ENCODE measurements around the gene KCNT2. TPM values are rescaled to one million over a fixed set of nuclear protein-coding genes. Genes with fewer than 3 reads are reported as not detected.

The KCNT2 gene
- total RNA-seq, 5 donors from 2014 or later (not counting 1 experiment from before 2014, with no cell fraction given) = 0.07 TPM; not detected in 4

- H3K9me3 Mint-ChIP-seq = no peaks in the 10 kb centered on the region
- no peaks in the 10 kb centered on the region for H3K4me1 Mint-ChIP-seq
- Histone ChIP-seq H3K4me1 (ENCODE audit: control insufficient read depth in 1 of 2, extremely low read depth in 1 of 2, insufficient read depth in 2 of 2, low read length in 2 of 2) (no peaks in the 10 kb centered on the region), H3K27me3 (replicated peaks in 1 of 2; ENCODE audit: control insufficient read depth in 2 of 2, extremely low read depth in 1 of 2, insufficient read depth in 2 of 2, low read length in 1 of 2) (no peaks in the 10 kb centered on the region), H3K4me3 (ENCODE audit: control insufficient read depth in 1 of 2, extremely low read depth in 1 of 2, low read length in 1 of 2) (no peak overlapping the region), H3K27ac (ENCODE audit: low read length) (no peak overlapping the region), H3K9me3 (no peaks in the 10 kb centered on the region), H3K36me3 (ENCODE audit: control insufficient read depth in 2 of 2, extremely low read depth in 1 of 2, insufficient read depth in 1 of 2, low read length in 1 of 2) (no peaks in the 10 kb centered on the region)
- H3K27ac Mint-ChIP-seq = no peak overlapping the region
- no peak for DNase-seq
- no peaks in the 10 kb centered on the region for H3K36me3 Mint-ChIP-seq
- ChIA-PET POLR2A (interaction anchor here in 1 of 2 donors (0.6 kb wide), 1 partner anchor 163 kb away, joined by 3 read pairs; no protein-coding TSS in a partner anchor), CTCF (no interaction called here)
- H3K27me3 Mint-ChIP-seq = no peaks in the 10 kb centered on the region
- ATAC-seq (replicated peaks in 1 of 4) = no peak
- no peak overlapping the region for H3K4me3 Mint-ChIP-seq
- no CpG with 5 or more reads among the region's 5 CpGs for WGBS (ENCODE audit: insufficient coverage)
Observed at GRCh38 chr1:196494766-196495165, 113.5 kb downstream of the KCNT2 start.

DNA sequence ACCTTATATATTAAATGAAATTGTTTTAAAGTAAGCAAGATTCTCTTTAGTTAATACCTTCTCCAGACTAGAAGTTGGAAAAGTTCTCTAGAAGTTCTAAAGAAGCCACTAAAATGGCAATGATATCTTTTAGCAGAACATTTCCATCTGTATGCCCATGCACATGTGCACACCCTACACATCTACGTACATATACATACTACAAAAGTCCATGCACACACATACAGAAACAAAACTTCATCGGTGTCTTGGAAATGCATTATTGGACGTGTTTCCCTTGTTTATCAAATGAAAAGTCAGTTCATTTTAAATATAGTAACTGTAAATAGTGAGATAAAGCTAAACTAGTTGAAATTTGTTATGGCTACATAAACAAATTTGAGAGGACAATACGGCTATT is 114.4 kb downstream of the KCNT2 start:
- H3K4me3 Mint-ChIP-seq = no peak overlapping the region
- CTCF ChIA-PET = no interaction called here
- 67% methylated on average over 1 of the region's 4 CpGs for WGBS (ENCODE audit: insufficient coverage)

GRCh38 chr1:196488579-196488978 is 119.7 kb downstream of the KCNT2 start:
- ChIA-PET POLR2A (no interaction called here), CTCF (no interaction called here)
- no peak overlapping the region for H3K4me3 Mint-ChIP-seq
- Histone ChIP-seq H3K4me3 (ENCODE audit: control insufficient read depth in 1 of 2, extremely low read depth in 1 of 2, low read length in 1 of 2) (no peak overlapping the region), H3K9me3 (no peaks in the 10 kb centered on the region), H3K27me3 (replicated peaks in 1 of 2; ENCODE audit: control insufficient read depth in 2 of 2, extremely low read depth in 1 of 2, insufficient read depth in 2 of 2, low read length in 1 of 2) (no peaks in the 10 kb centered on the region), H3K36me3 (ENCODE audit: control insufficient read depth in 2 of 2, extremely low read depth in 1 of 2, insufficient read depth in 1 of 2, low read length in 1 of 2) (no peaks in the 10 kb centered on the region), H3K27ac (ENCODE audit: low read length) (no peak overlapping the region), H3K4me1 (ENCODE audit: control insufficient read depth in 1 of 2, extremely low read depth in 1 of 2, insufficient read depth in 2 of 2, low read length in 2 of 2) (no peaks in the 10 kb centered on the region)
- peaks cover 0 to 7% (median 1%) of the 10 kb centered on the region in 3 donors for H3K9me3 Mint-ChIP-seq
- H3K36me3 Mint-ChIP-seq = no peaks in the 10 kb centered on the region
- H3K27me3 Mint-ChIP-seq = no peaks in the 10 kb centered on the region
- ATAC-seq (replicated peaks in 1 of 4) (no peak), DNase-seq (no peak)
- no peaks in the 10 kb centered on the region for H3K4me1 Mint-ChIP-seq
- no peak overlapping the region for H3K27ac Mint-ChIP-seq

More for the DNA sequence above, 114.4 kb downstream of the KCNT2 start:
- ATAC-seq (replicated peaks in 1 of 4) = no peak
- Histone ChIP-seq H3K4me3 (ENCODE audit: control insufficient read depth in 1 of 2, extremely low read depth in 1 of 2, low read length in 1 of 2) (no peak overlapping the region), H3K4me1 (ENCODE audit: control insufficient read depth in 1 of 2, extremely low read depth in 1 of 2, insufficient read depth in 2 of 2, low read length in 2 of 2) (no peaks in the 10 kb centered on the region), H3K27me3 (replicated peaks in 1 of 2; ENCODE audit: control insufficient read depth in 2 of 2, extremely low read depth in 1 of 2, insufficient read depth in 2 of 2, low read length in 1 of 2) (no peaks in the 10 kb centered on the region), H3K27ac (ENCODE audit: low read length) (no peak overlapping the region), H3K36me3 (ENCODE audit: control insufficient read depth in 2 of 2, extremely low read depth in 1 of 2, insufficient read depth in 1 of 2, low read length in 1 of 2) (no peaks in the 10 kb centered on the region), H3K9me3 (no peaks in the 10 kb centered on the region)
- Mint-ChIP-seq H3K27ac (no peak overlapping the region), H3K9me3 (no peaks in the 10 kb centered on the region), H3K27me3 (no peaks in the 10 kb centered on the region), H3K4me1 (no peaks in the 10 kb centered on the region), H3K36me3 (no peaks in the 10 kb centered on the region)
- POLR2A ChIA-PET = no interaction called here
- no peak for DNase-seq

GRCh38 chr1:196486346-196486745 is 121.9 kb downstream of the KCNT2 start:
- no peak overlapping the region for H3K27ac Mint-ChIP-seq
- Histone ChIP-seq H3K4me1 (ENCODE audit: control insufficient read depth in 1 of 2, extremely low read depth in 1 of 2, insufficient read depth in 2 of 2, low read length in 2 of 2) (no peaks in the 10 kb centered on the region), H3K27ac (ENCODE audit: low read length) (no peak overlapping the region), H3K9me3 (no peaks in the 10 kb centered on the region), H3K4me3 (ENCODE audit: control insufficient read depth in 1 of 2, extremely low read depth in 1 of 2, low read length in 1 of 2) (no peak overlapping the region), H3K27me3 (replicated peaks in 1 of 2; ENCODE audit: control insufficient read depth in 2 of 2, extremely low read depth in 1 of 2, insufficient read depth in 2 of 2, low read length in 1 of 2) (no peaks in the 10 kb centered on the region), H3K36me3 (ENCODE audit: control insufficient read depth in 2 of 2, extremely low read depth in 1 of 2, insufficient read depth in 1 of 2, low read length in 1 of 2) (no peaks in the 10 kb centered on the region)
- H3K9me3 Mint-ChIP-seq = peaks cover 0 to 7% (median 6%) of the 10 kb centered on the region in 3 donors
- ATAC-seq (replicated peaks in 1 of 4) (no peak), DNase-seq (no peak)
- H3K4me3 Mint-ChIP-seq = no peak overlapping the region
- no peaks in the 10 kb centered on the region for H3K4me1 Mint-ChIP-seq
- H3K27me3 Mint-ChIP-seq = no peaks in the 10 kb centered on the region
- CTCF ChIA-PET = no interaction called here
- POLR2A ChIA-PET = no interaction called here
- H3K36me3 Mint-ChIP-seq = no peaks in the 10 kb centered on the region

DNA sequence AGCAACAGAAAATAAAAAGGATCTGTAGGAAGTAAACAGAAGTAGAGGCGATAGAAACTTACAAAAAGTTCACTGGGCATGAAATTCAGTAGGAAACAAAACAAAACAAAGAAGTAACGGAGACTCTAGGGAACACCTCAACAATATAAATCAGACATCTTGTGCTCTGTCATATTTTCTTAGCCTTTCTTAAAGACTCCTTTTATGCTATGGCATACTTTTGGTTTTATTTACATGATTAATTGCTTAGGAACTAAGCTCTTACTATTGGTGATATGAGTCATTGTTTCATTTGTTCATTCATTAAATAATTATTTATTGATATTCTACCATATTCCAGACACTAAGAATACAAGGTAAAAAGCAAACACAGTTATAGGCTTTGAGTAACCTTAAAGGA is 126.6 kb downstream of the KCNT2 start:
- no CpG with 5 or more reads among the region's 2 CpGs for WGBS (ENCODE audit: insufficient coverage)
- ChIA-PET POLR2A (no interaction called here), CTCF (no interaction called here)
- DNase-seq (no peak), ATAC-seq (replicated peaks in 1 of 4) (no peak)
- H3K27ac Mint-ChIP-seq = no peak overlapping the region
- Histone ChIP-seq H3K4me3 (ENCODE audit: control insufficient read depth in 1 of 2, extremely low read depth in 1 of 2, low read length in 1 of 2) (no peak overlapping the region), H3K4me1 (ENCODE audit: control insufficient read depth in 1 of 2, extremely low read depth in 1 of 2, insufficient read depth in 2 of 2, low read length in 2 of 2) (no peaks in the 10 kb centered on the region), H3K27me3 (replicated peaks in 1 of 2; ENCODE audit: control insufficient read depth in 2 of 2, extremely low read depth in 1 of 2, insufficient read depth in 2 of 2, low read length in 1 of 2) (no peaks in the 10 kb centered on the region), H3K9me3 (no peaks in the 10 kb centered on the region), H3K27ac (ENCODE audit: low read length) (no peak overlapping the region), H3K36me3 (ENCODE audit: control insufficient read depth in 2 of 2, extremely low read depth in 1 of 2, insufficient read depth in 1 of 2, low read length in 1 of 2) (no peaks in the 10 kb centered on the region)
- no peaks in the 10 kb centered on the region for H3K36me3 Mint-ChIP-seq
- no peak overlapping the region for H3K4me3 Mint-ChIP-seq
- no peaks in the 10 kb centered on the region for H3K4me1 Mint-ChIP-seq
- H3K27me3 Mint-ChIP-seq = no peaks in the 10 kb centered on the region
- peaks cover 0 to 7% (median 6%) of the 10 kb centered on the region in 3 donors for H3K9me3 Mint-ChIP-seq

DNA sequence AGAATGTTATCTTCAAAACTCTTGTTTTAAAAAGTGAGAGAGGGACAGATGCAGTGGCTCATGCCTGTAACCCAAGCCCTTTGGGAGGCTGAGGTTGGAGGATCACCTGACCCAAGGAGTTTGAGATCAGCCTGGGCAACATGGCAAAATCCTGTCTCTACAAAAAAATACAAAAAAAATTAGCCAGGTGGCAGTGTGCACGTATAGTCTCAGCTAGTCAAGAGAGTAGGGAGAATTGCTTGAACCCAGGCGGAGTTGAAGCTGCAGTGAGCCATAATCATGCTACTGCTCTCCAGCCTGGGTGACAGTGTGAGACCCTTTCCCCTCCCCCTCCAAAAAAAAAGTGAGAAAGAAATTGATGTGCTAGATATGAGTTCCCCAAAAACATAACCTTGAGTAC is 131.0 kb downstream of the KCNT2 start:
- no CpG with 5 or more reads among the region's 2 CpGs for WGBS (ENCODE audit: insufficient coverage)
- no peaks in the 10 kb centered on the region for H3K36me3 ChIP-seq (ENCODE audit: control insufficient read depth in 2 of 2, extremely low read depth in 1 of 2, insufficient read depth in 1 of 2, low read length in 1 of 2)
- H3K27me3 ChIP-seq (replicated peaks in 1 of 2; ENCODE audit: control insufficient read depth in 2 of 2, extremely low read depth in 1 of 2, insufficient read depth in 2 of 2, low read length in 1 of 2) = no peaks in the 10 kb centered on the region
- no peak overlapping the region for H3K27ac ChIP-seq (ENCODE audit: low read length)
- no peaks in the 10 kb centered on the region for H3K4me1 Mint-ChIP-seq
- H3K27me3 Mint-ChIP-seq = no peaks in the 10 kb centered on the region
- no peak overlapping the region for H3K4me3 ChIP-seq (ENCODE audit: control insufficient read depth in 1 of 2, extremely low read depth in 1 of 2, low read length in 1 of 2)
- ATAC-seq (replicated peaks in 1 of 4) = no peak
- no peak overlapping the region for H3K4me3 Mint-ChIP-seq
- no peaks in the 10 kb centered on the region for H3K4me1 ChIP-seq (ENCODE audit: control insufficient read depth in 1 of 2, extremely low read depth in 1 of 2, insufficient read depth in 2 of 2, low read length in 2 of 2)
- H3K27ac Mint-ChIP-seq = no peak overlapping the region
- no peaks in the 10 kb centered on the region for H3K36me3 Mint-ChIP-seq
- no peaks in the 10 kb centered on the region for H3K9me3 ChIP-seq
- ChIA-PET CTCF (no interaction called here), POLR2A (no interaction called here)
- no peaks in the 10 kb centered on the region for H3K9me3 Mint-ChIP-seq
- DNase-seq = no peak

DNA sequence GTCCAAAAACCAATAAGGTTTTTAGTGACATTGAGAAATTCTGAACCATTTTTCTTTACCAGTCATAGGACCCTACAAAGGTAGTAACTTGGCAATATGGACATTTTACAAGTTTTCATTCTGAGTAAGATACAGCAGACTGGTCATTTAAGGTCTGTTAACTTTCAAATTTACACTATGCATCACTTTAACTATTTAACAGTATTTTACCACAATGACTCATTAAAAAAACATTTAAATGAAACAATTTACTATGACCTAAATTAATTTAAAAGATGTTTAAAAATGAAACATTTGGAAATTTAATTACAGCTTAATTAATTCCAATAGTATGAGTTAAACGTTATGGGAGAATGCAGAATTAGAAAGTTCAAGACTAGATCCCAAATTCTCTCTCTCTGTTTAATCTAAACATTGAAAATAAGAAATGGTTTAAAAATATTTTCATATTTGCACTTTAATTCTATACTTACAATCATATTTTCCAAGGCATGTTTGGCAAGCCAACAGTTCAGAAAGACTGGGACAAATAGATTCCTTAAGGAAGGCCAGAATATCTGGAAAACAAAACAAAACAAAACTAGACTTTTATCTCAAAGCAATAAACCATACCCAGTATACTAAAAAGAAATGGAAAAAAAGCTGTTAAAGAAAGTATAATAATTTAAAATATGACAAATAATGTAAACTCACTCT is 140.9 kb downstream of the KCNT2 start:
- no peaks in the 10 kb centered on the region for H3K27me3 Mint-ChIP-seq
- H3K9me3 Mint-ChIP-seq = no peaks in the 10 kb centered on the region

More for the DNA sequence above, 140.9 kb downstream of the KCNT2 start:
- ATAC-seq (replicated peaks in 1 of 4) = no peak
- POLR2A ChIA-PET = interaction anchor here in 1 of 2 donors (0.6 kb wide), 1 partner anchor 60 kb away, joined by 6 read pairs; no protein-coding TSS in a partner anchor
- no peaks in the 10 kb centered on the region for H3K36me3 ChIP-seq (ENCODE audit: control insufficient read depth in 2 of 2, extremely low read depth in 1 of 2, insufficient read depth in 1 of 2, low read length in 1 of 2)
- no CpG with 5 or more reads among the region's 1 CpG for WGBS (ENCODE audit: insufficient coverage)
- no peak overlapping the region for H3K4me3 ChIP-seq (ENCODE audit: control insufficient read depth in 1 of 2, extremely low read depth in 1 of 2, low read length in 1 of 2)
- CTCF ChIA-PET = no interaction called here
- no peak for DNase-seq
- Mint-ChIP-seq H3K36me3 (no peaks in the 10 kb centered on the region), H3K4me1 (no peaks in the 10 kb centered on the region), H3K4me3 (no peak overlapping the region), H3K27ac (no peak overlapping the region)
- H3K27ac ChIP-seq (ENCODE audit: low read length) = no peak overlapping the region
- H3K4me1 ChIP-seq (ENCODE audit: control insufficient read depth in 1 of 2, extremely low read depth in 1 of 2, insufficient read depth in 2 of 2, low read length in 2 of 2) = no peaks in the 10 kb centered on the region
- no peaks in the 10 kb centered on the region for H3K9me3 ChIP-seq
- no peaks in the 10 kb centered on the region for H3K27me3 ChIP-seq (replicated peaks in 1 of 2; ENCODE audit: control insufficient read depth in 2 of 2, extremely low read depth in 1 of 2, insufficient read depth in 2 of 2, low read length in 1 of 2)

All from T-cell (primary cell).